Ureter (tissue), 1 donor: ENCODE measurements around the gene FGFR4. TPM values are rescaled to one million over a fixed set of nuclear protein-coding genes. Genes with fewer than 3 reads are reported as not detected.
A peak's percentile ranks its signal among the peaks of the same experiment; 100 is the strongest.
"Not testable (repeated sequence)": the region's sequence is repeated elsewhere in the genome, so short reads cannot be mapped to it uniquely, and the experiment has no call there.

Source experiments
- DNase-seq: peaks from one replicate; pipeline ENCODE4 v3.0.0-alpha.2; 2020; ENCODE audit warnings: low spot score
- total RNA-seq: library from RNA; stranded (reverse); gene quantifications from one replicate; pipeline ENCODE4 v1.2.4, GENCODE V29; 2023
- donor health status: DM: yes; HTN: yes; CAD: no.

The FGFR4 gene
- total RNA-seq, result 6.4 TPM

DNA sequence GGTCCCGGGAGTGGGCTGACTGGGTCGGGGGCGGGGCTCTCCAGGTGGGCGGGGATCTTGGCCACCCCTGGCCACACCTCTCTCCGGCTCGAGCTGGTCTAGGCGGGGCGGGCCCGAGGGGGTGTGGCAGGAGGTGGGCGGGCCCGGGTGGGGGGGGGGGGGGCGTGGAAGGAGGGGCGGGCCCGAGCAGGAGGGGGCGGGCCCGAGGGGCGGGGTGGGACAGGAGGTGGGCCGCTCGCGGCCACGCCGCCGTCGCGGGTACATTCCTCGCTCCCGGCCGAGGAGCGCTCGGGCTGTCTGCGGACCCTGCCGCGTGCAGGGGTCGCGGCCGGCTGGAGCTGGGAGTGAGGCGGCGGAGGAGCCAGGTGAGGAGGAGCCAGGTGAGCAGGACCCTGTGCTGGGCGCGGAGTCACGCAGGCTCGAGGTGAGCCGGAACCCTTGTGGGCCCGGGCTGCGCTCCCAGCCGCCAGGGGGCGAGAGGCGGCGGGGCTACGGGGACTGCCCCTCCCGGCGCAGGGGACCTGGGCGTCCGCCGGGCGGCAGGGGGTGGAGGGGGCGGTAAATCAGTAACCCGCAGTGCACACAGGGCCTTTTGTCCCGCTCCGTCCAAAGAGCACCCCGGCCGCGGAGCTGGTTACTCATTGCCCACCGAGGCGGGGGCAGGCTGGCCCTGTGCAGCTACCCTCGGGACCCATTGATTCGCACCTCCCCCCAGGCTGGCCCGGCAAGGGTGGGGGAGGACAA is at the start of gene FGFR4:
TSS of gene FGFR4 (plus strand) at position 262 of the 744 bp plus-strand sequence. CDS start 2,688 bp downstream, outside the sequence.
- peak; percentile 67 for DNase-seq

DNA sequence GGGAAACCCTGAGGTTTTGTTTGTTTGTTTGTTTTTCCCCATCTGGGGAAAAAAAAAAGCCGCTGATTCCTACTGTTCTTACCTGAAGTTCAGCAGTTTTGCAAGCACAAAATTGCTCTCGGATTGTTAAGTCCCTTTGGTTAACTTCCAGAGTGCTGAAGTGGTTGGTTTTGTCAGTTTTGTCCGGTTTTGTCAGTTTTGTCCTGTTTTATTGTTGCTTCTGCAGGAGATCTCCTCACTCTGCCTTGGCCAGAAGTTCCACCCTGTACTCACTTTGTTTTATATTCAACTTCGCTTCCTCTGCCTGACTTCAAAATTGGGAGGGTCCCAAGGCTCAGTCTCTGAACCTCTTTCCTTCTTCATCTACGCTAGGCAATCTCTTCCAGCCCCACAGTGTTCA is 49.8 kb upstream of the FGFR4 start:
- no peak for DNase-seq

GRCh38 chr5:177040814-177041420 is 45.8 kb upstream of the FGFR4 start:
- no peak for DNase-seq

DNA sequence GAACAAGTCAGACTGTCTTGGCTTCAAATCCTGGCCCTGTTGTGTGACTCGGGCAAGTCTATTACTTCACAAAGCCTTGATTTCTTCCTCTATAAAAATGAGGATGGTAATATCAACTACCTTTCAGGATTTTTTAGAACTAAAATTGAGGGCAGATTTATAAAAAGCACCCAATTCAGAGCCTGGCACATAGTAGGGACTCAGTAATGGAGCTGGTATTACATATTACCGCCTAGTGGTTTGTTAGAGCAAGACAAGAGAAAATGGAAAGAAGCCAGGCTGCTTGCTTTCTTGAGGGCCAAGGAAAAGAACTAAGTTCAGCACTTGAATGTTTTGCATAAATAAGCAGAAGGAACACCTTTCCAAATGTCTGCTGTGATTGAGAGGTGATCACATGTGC is 44.8 kb upstream of the FGFR4 start:
- DNase-seq, result no peak

- no peak for DNase-seq
These were observed 43.6 kb upstream of the FGFR4 start for GRCh38 chr5:177043114-177043513.

- DNase-seq, result no peak
These were observed 42.8 kb upstream of the FGFR4 start for GRCh38 chr5:177043958-177044357.

DNA sequence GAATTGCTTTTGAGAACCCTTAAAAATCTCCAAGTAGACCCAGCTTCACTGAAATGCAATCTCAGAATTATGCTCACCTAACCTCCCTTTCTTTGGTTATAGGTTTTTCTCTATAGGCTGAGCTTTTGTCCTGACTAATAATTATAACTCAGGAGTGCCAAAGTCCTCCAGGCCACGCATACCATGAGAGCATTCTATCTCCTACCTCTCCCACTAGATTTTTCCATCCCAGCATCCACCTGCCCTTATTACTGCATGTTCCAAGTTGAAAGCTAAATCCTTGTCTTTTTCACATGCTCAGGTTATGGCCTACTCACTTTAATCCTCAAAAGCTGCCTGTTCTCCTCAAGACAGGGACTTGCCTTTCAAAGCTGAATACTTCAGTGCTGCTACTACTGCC is 42.1 kb upstream of the FGFR4 start:
- no peak for DNase-seq

DNA sequence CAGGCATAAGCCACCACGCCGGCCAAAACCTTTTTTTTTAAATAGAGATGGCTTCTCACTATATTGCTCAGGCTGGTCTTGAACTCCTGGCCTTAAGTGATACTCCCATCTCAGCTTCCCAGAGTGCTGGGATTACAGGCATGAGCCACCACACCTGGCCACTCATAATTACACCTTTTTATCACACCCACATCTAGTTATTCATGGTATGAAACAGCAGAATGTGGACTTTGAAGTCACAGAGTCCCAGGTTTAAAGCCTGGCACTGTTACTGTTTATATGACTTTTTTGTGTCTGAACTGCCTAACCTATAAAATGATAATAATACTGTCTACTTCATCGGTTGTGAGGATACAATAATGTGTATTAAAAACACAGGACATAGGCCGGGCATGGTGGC is 41.1 kb upstream of the FGFR4 start:
- no peak for DNase-seq

- DNase-seq, result not testable (repeated sequence)
These were observed 38.2 kb upstream of the FGFR4 start for GRCh38 chr5:177048531-177048930.

DNA sequence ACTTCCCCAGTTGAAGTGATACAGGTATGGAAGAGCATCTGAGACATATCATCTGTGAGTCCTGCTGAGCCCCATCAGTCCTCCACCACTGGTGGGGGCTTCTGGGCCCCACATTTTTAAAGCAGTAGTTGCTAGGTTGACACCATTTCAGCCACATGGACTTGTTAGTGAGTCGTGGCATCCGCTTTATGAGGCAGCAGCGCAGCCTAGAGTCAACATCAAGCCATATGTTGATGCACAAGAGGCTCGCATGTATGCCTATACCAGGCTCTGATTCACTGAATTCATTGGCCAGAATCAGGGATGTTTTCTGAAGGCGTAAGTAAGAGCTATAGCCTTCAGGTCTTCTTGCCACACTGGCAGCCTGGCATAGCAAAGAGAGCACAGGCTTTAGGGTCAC is 37.4 kb upstream of the FGFR4 start:
- DNase-seq, result no peak

- no peak for DNase-seq
These were observed 22.0 kb upstream of the FGFR4 start for GRCh38 chr5:177064500-177065277.

- no peak for DNase-seq
These were observed 21.2 kb upstream of the FGFR4 start for GRCh38 chr5:177065491-177065890.

DNA sequence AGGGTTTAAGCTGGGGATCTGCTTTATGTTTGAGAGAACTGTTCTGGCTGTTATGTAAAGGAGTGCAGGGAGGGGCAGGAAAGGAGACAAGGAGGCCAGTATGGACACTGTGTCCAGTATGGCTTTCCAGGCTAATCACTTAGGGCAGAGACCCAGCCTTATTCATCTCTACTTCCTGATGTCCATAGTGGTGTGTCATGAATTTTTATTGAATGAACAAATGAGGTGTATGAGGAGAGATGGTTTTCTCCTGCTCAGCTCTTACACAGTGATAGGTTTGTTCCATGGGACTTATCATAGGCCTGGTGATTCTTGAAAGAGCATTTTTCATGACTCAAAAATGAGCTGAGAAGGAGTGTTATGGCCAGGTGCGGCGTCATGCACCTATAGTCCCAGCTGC is 20.5 kb upstream of the FGFR4 start:
- DNase-seq, result no peak

DNA sequence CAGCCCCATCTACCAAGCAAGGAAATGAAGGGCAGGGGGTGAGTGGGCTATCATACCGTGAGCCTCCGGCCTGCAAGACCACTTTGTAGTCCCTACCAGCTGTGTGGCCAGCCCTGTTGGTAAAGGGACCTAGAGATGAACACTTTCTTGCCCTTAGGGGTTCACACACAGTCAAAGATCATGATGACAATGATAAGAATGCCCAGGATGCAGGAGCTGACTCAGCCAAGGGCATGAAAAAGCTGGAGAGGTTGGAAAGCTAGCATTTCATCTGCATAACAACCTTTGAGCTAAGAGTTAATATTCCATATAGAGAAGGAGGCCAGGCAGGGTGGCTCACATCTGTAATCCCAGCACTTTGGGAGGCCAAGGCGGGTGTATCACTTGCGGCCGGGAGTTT is 19.2 kb upstream of the FGFR4 start:
- DNase-seq, result no peak

DNA sequence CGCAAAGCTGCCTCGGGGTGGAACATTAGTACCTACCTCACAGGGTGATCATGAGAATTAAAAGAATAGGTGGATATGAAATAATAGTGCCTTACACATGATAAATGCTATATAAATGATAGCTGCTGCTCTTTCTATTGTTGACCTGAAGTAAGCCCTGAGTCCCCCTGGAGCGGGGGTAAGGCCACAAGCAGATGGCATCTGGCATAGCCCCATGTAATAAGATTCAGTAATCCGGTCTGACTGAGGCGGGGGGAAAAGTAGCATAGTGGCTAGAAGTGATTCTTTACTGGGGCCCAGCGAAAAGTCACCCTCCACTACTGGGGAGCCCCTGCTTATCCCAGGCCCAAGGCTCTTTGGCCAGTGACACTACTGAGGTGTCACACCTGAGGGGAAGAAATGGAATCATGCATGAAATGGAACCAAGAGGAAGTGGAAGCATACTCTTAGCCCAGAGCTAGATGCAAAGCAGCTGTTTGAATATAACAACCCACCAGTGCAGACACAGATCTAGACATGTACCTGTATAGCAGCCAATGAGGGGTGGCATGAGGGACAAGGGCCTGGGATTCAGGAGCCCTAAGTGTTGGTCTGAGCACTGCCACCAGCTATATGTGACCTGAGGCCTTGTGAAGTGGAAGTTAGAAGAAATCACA is 16.1 kb upstream of the FGFR4 start:
- DNase-seq, result no peak

DNA sequence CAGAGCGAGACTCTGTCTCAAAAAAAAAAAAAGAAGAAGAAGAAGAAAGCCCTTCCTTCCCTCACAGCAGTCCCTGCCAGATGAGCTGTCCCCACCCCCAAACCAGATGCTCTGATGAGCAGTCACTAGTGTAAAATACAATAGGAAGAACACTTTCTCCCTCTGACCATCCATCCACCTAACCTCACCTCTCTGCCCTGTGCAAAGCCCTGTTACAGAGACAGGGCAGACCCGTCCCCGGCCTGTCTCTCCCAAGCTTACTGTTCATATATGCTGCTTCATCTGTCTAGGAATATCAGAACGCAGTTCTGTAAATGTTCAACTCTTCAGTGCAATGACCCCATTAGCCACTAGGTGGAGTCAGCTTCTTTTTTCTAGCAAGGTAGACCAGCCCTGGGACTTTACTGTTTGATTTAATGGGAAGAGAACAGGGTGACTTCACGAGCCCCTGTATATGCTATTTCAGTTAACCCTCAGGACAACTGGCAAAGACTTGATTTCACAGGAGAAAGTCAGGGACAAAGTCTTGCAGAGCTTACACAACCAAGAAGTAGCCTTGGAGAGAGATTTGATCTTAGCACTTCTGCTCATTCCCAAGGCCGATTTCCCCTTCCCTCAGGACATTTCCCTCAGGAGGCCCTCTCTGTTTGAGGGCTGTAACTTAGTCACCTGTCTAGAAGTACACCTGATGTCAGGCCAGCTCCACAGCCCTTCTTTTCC is 14.9 kb upstream of the FGFR4 start:
- DNase-seq, result peak; percentile 78

- DNase-seq, result no peak
These were observed 9.4 kb upstream of the FGFR4 start for GRCh38 chr5:177077335-177077734.

DNA sequence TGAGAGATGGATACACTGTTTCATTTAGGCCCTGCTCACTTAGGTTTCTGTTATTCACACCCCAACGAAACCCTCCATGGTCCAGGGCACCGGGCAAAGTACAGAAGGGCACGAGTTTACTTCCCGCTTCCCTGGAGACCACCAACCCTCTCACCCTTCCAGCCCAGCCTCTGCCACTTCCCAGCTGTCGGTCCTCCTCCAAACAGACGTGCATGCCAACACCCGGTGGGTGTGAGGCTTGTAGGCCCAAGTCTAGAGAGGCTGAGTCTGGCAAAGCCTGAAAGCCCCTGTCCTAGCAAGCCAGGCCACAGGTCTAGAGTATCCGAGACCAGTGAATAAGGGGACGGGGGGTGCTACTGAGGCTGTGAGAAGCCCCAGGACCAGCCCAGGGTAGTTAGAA is 7.1 kb upstream of the FGFR4 start:
- DNase-seq, result no peak

GRCh38 chr5:177080265-177080664 is 6.5 kb upstream of the FGFR4 start:
- no peak for DNase-seq

GRCh38 chr5:177081859-177082258 is 4.9 kb upstream of the FGFR4 start:
- no peak for DNase-seq

GRCh38 chr5:177083357-177083756 is 3.4 kb upstream of the FGFR4 start:
- DNase-seq, result no peak

DNA sequence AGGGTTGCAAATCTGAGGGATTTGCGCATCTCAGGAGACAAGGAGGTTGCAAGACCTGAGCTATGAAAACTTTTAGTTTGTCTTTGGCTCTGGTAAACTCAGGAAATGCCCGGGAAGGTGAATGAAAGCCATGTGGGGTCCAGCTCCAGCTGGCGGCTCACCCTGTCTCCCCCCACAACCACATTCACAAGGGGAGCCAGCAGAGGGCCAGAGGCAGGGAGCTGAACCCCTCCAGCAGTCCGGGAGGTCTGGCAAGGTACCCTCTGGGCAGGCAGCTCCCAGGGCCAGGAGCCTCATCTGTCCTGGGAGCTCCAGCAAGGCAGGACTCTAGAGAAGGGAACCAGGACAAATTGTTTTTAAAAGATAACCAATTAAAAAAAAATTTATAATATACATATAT is 2.5 kb upstream of the FGFR4 start:
- no peak for DNase-seq
